GM19023 (cell line): ENCODE data around the gene PPARD.

Experiments
- ATAC-seq: cut with Tn5 transposase; IDR thresholded peaks from one replicate; pipeline ENCODE4 v1.9.1; 2021; ENCODE audit warnings: mild to moderate bottlenecking, moderate library complexity; ENCODE audit not compliant: unreplicated experiment

The PPARD gene

DNA sequence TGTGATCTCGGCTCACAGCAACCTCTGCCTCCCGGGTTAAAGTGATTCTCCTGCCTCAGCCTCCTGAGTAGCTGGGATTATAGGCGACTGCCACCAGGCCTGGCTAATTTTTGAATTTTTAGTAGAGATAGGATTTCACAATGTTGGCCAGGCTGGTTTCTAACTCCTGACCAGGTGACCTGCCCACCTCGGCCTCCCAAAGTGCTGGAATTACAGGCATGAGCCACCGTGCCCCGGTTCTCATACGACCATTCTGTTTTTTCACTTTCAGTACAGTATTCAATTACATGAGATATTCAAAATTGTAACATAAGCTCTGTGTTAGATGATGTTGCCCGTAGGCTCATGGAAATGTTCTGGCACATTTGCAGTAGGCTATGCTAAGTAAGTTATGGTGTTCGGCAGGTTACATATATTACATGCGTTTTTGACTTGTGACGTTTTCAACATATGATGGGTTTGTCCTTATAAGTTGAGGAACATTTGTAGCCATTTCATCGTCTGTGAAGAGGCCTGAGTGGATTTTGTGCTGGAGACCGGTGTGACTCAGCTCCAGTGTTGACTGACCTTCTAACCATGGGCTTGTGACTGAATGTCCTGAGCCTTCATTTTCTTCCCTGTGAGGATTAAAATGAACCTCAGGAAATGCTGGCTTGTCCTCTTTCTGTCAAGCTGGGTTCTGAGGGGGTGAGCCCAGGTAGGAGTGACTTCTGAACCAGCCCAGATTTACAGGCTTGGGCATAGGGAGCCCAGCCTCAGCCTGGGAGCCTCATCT is 12.2 kb downstream of the PPARD start:
- no peak for ATAC-seq

DNA sequence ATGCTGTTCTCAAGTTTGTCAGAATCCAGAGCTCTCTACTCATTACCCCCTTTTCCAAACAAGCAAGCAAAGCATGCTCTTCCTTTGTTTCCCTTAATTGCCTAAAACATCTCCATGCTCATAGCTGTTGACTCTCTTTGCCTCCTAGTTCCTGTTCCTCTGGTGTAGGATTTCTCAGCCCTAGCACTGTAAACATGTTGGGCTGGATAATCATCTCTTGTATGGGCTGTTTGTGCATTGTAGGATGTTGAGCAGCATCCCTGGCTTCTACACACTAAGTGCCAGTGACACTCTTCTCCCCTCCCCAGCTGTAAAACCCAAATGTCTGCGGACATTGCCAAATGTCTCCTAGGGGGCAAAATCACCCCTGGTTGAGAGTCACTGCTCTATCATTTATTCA is 14.0 kb downstream of the PPARD start:
- no peak for ATAC-seq

DNA sequence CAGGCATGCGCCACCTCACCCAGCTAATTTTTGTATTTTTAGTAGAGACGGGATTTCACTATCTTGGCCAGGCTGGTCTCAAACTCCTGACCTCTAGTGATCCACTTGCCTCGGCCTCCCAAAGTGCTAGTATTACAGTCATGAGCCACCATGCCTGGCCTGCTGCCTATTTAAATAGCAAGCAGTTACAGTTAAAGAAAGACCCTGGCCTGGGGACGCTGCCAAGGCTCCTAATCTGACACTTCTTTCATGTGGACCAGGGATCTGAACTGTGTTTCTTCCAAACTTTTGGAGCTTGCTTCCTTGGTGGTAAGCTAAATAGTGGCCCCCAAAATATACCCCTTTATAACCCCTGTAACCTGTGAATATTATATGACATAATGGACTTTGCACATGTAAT is 15.3 kb downstream of the PPARD start:
- ATAC-seq, result no peak

DNA sequence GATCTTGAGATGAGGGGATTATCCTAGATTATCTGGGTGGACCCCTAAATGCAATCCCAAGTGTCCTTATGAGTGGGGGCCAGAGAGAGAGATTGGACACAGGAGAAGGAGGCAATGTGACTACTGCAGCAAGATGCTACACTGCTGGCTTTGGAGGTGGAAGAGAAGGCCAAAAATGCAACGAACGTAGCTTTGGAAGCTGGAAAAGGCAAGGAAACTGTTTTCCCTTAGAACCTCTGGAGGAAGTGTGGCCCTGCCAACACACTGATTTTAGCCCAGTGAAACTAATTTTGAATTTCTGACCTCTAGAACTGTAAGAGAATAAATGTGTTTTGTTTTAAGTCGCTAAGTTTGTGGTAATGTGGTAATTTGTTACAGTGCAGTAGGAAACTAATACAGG is 15.7 kb downstream of the PPARD start:
- ATAC-seq, result no peak

DNA sequence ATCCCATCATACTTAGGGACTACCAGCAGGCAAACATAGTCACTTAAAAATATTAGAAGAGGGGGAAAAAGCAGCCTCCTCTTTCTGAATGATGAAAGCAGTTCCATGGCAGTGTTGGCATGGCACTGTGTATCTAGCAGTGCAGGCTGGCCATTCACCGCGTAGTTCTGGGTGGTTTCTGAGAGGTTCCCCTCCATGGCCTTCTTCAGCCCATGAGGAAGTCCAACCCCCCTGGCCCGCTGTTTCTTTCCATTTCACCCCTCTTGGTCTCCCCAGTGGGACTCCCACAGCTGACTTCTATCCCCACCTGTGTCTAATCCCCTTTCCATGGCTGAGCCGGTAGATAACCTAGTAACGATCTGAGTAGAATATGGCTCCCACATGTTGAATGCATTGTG is 17.0 kb downstream of the PPARD start:
- no peak for ATAC-seq

DNA sequence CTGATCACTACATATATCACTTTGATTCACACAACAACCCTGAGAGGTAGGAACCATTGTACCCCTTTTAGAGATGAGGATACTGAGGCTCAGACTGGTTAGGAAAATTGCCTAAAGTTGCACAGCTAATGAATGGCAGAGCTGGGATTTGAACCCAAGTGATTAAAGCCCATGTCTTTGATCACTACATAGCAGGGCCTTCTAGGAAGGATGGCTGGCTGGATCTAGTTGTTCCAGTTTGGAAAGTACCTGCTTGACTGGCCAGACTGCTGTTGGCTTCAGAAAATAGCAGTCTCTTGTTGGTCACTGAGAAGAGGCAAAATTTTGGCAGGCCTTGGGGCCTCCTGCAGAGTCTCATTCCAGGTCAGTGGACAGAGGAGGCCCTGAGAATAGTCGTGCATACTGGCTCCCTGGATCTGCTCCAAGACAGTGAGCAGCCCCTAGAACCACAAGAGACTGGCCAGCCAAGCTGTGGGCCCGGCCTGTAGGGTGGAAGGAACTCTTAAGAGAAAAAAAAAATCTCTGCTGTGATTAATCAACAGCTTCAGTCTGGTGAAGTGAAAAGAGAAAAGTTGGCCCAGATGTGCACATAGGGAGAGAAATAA is 17.5 kb downstream of the PPARD start:
- ATAC-seq, result no peak

DNA sequence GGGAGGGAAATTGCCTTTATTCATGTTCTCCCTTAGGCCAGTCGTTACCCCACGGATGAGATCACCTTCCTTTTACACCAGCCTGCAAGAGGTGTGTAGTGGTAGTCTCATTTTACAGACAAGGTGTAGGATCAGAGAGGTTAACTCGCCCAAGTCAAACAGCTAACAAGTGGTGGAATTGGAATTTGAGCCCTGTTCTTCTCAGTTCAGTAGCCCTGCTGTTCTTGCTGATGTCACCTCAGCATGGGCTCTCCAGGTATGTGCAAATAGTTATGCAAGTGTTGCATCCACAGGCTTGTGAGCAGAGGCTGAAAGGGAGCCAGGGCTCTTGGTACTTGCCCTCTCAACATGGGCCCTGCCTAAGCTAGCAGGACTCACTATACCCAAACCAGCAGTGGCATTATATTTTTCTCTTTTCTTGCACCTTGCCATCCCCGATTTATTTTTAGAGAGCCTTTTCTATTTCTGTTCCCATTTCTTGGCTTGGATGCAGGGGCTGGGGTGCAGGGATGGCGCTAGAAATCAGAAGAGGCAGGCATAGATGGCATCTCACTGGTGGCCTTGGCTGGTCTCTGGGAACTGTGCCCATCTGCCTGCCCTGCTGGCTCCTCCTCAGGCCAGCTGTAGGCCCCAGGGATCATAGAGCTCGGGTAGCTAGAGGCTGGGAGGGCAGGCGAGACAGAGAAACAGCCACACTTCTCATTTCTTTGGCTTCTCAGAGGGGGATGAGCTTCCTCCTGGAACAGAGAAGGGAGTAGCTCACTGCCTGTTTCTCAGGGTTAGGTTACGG is 18.2 kb downstream of the PPARD start:
- ATAC-seq, result no peak

DNA sequence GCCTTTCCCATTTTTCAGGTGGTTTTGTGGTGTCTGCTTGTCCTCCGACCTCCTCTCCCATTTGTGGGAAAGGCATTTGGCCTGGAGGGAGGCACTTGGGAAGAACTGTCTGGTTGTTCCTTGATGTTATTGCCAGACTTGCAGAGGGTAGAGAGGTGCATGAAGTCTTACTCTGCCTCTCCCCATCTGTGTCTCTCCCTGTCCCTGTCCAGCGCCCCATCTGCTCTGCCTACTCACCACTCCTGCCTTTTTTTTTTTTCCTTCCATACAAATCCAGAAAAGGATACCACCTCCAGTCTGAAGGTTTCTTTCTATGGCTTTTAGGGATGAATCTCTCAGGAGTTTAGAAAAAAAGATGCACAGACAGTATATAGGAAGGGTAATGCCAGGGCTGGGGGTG is 19.8 kb downstream of the PPARD start:
- ATAC-seq, result no peak

DNA sequence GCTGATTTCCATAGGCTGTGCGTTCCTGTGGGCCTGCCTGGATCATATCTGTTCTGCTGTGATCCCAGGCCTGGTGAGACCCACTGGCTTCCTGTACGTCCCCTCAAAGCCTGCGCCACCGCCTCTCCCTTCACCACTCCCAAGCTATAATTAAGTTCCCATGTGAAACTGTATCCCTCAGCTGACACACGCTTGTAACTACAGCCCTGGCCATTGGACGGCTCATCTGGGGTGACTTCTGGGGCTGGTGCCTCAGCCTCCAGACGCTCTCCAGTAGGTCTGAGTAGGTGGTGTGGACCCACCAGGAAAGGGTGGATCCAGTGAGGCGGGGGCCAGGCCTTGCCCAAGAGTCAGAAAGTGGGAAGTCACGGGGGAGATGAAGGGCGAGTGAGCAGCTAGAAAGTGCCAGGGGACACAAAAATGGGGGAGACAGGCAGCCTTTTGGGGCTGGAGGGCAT is 21.0 kb downstream of the PPARD start:
- ATAC-seq, result no peak

DNA sequence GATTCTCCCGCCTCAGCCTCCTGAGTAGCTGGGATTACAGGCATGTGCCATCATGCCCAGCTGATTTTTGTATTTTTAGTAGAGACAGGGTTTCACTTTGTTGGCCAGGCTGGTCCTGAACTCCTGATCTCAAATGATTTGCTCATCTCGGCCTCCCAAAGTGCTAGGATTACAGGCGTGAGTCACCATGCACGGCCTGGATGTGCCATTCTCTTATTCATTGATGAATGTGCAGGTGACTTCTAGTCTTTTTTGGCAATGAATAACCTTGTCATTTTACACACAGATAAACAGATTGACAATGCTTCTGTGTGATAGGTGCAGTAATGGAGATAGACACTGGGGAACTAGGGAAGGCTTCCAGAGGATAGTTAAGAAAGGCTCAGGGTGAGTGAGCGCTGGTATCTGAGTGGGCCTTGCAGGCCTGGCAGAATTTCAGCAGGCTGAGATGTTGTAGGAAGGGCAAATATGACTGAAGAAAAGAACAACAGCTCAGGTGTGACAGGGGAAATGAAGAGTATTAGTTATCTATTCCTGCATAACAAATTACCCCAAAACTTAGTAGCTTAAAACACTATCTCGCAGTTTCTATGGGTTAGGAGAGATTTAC is 23.3 kb downstream of the PPARD start:
- no peak for ATAC-seq

DNA sequence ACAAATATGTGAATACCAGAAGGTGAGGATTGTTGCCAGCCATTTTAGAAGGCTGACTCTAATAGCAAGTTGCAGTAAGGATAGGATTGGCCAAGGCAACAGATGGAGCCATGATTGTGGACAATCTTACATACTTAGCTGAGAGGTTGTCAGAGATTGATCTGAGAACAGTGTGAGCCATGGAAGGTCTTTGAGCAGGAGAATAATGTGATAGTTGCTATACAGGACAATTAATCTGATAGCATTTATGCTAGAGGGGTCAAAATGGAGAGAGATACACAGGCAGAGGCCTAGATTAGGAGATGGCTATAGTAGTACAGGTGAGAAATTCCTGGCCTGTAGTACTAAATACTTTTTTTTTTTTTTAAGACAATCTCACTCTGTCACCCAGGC is 23.8 kb downstream of the PPARD start:
- no peak for ATAC-seq

DNA sequence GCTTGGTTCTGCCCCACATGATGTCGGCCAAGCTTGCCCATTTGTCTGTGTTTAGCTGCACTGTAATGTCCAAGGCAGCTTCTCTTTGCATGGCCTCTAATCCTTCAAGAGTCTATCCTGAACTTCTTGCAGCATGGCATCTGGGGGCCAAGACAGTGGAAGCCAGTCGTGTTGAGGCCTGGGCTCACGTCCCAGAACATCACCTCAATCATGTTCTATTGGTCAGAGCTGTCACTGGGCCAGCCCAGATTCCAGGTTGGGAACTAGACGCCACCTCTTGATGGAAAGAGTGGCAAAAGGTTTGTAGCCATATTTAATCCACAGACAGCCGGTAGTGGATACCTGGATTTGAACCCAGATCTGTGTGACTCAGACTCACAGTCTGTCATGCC is 25.3 kb downstream of the PPARD start:
- ATAC-seq, result no peak

DNA sequence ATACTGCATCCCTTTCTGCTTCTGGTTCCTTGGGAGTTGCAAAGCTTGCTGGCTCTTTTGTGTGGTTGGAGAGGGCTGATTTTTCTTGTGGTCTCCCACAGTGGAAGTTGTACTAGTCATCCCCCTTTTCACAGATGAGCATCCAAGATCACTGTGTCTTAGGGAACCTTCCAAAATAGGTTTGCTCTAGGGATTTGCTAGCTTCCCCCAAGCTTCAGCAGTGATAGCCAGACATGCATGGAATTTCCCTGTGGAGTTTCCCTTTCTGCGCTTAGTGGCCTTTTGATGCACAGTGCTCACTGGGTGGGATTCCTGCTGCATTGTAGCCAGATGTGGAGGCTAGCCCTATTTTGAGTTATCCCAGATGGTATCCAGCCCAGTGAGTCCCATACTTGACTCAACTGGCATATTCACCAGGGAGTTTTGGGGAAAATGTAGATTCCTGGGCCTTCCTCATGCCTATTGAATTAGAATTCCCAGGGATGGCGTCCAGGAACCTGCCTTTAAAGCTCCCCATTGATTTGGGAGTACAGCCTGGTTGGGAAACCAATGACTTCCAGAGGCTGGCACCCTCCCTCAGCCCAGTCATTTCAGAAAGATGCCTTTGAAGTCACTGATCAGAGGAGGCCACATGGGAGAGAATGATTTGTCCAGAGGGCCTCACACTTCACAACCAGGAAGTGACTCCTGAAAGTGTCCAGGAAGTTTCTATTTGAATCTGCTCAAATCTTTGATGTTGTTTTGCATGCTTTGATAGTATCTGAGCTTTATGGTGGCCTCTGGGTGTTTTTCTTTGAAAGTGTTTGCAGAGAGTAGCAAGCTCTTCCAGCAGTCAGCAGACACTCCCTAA is 25.9 kb downstream of the PPARD start:
- no peak for ATAC-seq

DNA sequence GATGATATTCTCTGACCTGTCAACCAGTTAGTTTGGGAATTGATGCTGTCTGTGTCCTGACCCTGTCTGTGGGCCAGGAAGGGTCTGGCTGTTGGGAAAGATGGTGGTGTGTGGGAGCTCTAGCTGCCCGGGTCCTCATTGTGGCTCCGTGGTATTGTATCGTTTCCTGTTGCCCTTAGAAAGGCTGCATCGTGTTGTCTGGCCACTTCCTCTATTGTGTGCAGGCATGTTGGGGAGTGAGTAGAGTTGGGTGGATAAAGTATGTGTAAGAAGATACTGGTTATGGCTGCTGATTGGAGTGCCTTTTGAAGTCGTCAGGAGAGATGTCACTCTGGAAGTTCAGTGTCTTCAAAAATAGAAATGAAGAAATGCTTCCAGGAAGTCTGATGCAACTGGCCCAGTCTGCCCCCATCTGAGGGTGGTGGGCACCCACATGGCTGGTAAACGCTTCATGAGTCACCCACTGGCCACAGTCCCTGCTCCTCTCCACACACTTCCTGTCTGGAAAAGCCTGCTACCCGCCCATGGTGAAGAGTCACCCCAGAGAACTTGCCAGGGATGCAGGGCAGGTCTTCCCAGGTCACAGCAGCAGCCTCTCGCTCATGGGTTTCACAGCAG is 27.9 kb downstream of the PPARD start:
- ATAC-seq, result peak; percentile 64

DNA sequence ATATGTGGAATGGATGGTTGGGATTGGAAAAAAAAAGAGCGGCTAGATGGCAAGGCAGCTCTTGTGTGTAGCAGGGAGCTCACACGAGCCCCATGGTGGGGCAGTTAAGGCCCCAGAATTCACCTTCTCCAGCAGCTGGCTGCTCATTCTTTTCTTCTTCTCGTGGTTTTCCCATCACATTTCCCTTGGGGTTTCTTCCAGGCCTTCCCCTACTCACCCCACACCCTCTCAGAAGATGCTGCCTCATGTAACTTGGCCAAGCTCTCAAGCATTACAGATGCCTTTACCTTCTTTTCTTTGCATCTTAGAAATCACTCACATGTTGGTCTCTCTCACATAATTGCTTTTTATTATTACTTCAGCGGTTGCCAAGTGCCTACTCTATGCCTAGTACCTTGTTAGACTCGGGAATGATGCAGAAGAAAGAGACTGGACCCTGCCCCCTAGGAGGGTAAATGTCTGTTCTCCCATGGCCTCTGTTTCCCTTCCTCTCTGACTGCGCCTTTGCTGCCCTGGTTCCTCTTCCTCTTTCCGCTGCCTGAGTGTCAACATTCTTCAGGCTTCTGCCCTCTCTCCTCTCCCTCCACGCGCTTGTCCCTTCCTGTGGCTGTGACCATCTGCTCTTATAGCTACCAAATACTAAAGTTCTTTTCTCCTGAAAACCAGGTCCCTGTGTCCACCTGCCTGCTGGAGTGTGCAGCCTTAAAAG is 28.6 kb downstream of the PPARD start:
- ATAC-seq, result no peak

DNA sequence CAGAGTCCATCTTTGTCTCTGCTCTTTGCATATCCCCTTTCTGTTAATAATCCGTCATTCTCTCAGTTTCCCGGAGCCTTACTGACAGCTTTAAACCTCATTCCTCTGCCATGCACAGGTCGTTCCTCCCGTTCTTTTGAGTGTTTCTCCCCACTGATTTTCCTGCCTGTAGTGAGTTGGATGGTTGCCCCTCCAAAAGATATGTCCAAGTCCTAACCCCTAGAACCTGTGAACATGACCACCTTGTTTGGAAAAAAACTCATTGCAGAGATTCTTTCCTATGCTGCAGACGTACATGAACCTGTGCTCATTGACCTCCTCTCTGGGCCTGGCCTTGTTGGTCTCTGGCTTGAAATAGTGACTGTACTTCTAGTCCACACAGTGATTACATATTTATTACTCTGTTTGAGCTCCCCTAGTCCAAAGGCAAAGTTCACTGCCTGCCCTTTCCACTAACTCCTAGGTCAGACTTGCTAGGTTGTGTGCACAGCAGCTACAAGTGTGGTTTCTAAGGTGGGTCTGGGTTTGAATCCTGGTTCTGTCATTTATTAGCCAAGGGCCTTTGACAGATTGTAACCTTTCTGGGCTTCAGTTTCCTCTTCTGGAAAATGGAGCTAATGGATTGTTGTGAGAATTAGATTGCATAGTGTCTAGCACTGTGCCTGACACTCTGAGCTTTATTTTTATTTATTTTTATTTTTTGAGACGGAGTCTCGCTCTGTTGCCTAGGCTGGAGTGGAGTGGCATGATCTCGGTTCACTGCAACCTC is 29.3 kb downstream of the PPARD start:
- no peak for ATAC-seq

DNA sequence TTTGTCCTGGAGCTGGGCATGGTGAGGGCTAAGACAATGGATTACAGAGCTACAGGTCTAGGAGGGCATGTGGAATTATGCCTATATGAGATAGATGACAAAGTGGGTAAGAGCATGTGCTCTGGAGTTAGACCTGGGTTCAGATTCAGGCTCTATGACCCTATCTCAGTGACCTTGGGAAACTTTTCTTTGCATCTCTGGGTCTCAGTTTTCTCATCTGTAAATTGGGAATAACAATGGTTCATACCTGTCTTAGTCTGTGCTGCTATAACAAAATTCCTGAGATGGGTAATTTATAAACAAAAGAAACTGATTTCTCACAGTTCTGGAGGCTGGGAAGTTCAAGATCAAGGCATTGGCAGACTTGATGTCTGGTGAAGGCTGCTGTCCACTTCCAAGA is 30.3 kb downstream of the PPARD start:
- no peak for ATAC-seq

DNA sequence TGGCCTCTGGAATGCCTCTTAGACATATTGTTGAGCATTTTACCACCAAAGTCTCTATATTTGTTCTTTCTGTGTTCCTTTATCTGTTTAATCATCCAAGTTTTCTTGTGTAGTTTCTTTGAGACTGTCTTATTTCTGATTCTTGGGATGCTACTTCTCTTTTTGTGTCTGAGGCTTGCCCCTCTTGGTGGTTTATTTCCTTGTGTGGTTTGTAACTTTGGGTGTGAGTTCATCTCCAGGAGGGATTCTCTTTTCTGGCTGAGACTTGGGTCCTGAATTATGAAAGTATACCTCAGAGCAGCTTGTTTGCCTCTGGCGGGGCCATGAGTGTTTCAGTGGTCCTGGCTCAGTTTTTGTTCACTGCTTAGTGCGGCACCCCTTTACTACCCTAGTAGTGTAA is 33.9 kb downstream of the PPARD start:
- no peak for ATAC-seq

DNA sequence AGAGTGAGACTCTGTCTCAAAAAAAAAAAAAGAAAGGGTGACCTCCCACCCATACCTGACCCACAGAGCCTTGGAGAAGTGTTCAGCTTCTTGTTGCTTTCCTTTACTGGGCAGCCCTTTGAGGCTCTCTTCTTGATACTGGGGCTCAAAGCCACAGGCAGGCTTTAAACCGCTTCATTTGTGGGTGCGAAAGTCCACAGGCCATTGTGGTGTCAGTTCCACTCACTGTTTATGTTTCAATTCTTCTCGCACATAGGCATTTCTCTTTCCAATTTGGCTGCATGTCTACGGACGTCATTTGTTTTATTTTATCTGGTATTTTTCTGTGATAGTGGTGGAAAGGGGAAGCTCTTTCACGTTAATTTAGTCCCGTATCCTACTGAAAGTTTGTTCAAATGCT is 34.6 kb downstream of the PPARD start:
- ATAC-seq, result no peak
